Superior temporal gyrus (tissue), 1 donor: ENCODE data around the gene NFYC.
A peak's percentile ranks its signal among the peaks of the same experiment; 100 is the strongest.

ENCODE experiments used
- DNase-seq: peaks from one replicate; pipeline ENCODE4 v3.0.0-alpha.2; 2016; ENCODE audit errors: extremely low spot score

The NFYC gene

GRCh38 chr1:40691538-40692428 is at the start of gene NFYC:
Gene NFYC (plus strand): TSS chr1:40691704. CDS start chr1:40738844, 47,140 bp downstream.
- DNase-seq, result peak; percentile 98

GRCh38 chr1:40645118-40645680 is 46.3 kb upstream of the NFYC start:
- no peak for DNase-seq

GRCh38 chr1:40646315-40646714 is 45.2 kb upstream of the NFYC start:
- no peak for DNase-seq

- DNase-seq, result no peak
Observed at GRCh38 chr1:40648200-40648599, 43.3 kb upstream of the NFYC start.

GRCh38 chr1:40648928-40649591 is 42.4 kb upstream of the NFYC start:
- no peak for DNase-seq

GRCh38 chr1:40649592-40649930 is 41.9 kb upstream of the NFYC start:
- no peak for DNase-seq

GRCh38 chr1:40650075-40650474 is 41.4 kb upstream of the NFYC start:
- no peak for DNase-seq

GRCh38 chr1:40651138-40651857 is 40.2 kb upstream of the NFYC start:
- DNase-seq, result peak; percentile 65

- peak; percentile 23 for DNase-seq
Observed at GRCh38 chr1:40652468-40652867, 39.0 kb upstream of the NFYC start.

GRCh38 chr1:40652979-40653378 is 38.5 kb upstream of the NFYC start:
- no peak for DNase-seq

GRCh38 chr1:40653851-40654537 is 37.5 kb upstream of the NFYC start:
- no peak for DNase-seq

GRCh38 chr1:40657046-40657445 is 34.5 kb upstream of the NFYC start:
- no peak for DNase-seq

- no peak for DNase-seq
Observed at GRCh38 chr1:40658751-40659648, 32.5 kb upstream of the NFYC start.

GRCh38 chr1:40659649-40659947 is 31.9 kb upstream of the NFYC start:
- peak; percentile 56 for DNase-seq

GRCh38 chr1:40661678-40662077 is 29.8 kb upstream of the NFYC start:
- DNase-seq, result no peak

- no peak for DNase-seq
Observed at GRCh38 chr1:40662151-40662550, 29.4 kb upstream of the NFYC start.

GRCh38 chr1:40662864-40663263 is 28.6 kb upstream of the NFYC start:
- no peak for DNase-seq

- DNase-seq, result no peak
Observed at GRCh38 chr1:40663324-40664166, 28.0 kb upstream of the NFYC start.

GRCh38 chr1:40664167-40664537 is 27.4 kb upstream of the NFYC start:
- DNase-seq, result no peak

GRCh38 chr1:40664791-40665190 is 26.7 kb upstream of the NFYC start:
- DNase-seq, result no peak
